HepG2 (cell line): ENCODE measurements around the gene FRMD4A. TPM values are rescaled to one million over a fixed set of nuclear protein-coding genes. Genes with fewer than 3 reads are reported as not detected.

Experiments
- BORCS8-MEF2B ChIP-seq: sonication (generic); formaldehyde crosslinking; IDR thresholded peaks from 2 replicates; pipeline ENCODE4 v1.8.0; 2022; ENCODE audit warnings: mild to moderate bottlenecking, missing genetic modification reagents
- IRX3 ChIP-seq: sonication (generic); formaldehyde crosslinking; IDR thresholded peaks from 2 replicates; pipeline ENCODE4 v1.8.1; 2023; ENCODE audit warnings: mild to moderate bottlenecking, low read depth, missing genetic modification reagents, borderline replicate concordance
- KAT8 ChIP-seq: IDR thresholded peaks from 2 replicates; pipeline ENCODE4 v1.6.1; 2016; ENCODE audit warnings: missing genetic modification reagents, missing compliant biosample characterization
- SIX4 ChIP-seq: sonication (generic); formaldehyde crosslinking; IDR thresholded peaks from 2 replicates; pipeline ENCODE4 v1.4.0; 2020; ENCODE audit warnings: missing genetic modification reagents
- TCF7 ChIP-seq: sonication (generic); IDR thresholded peaks from 2 replicates; pipeline ENCODE4 v1.6.1; 2016; ENCODE audit warnings: antibody characterized with exemption, low read depth
- YY1 ChIP-seq: IDR thresholded peaks from 2 replicates; pipeline ENCODE4 v1.6.1; 2011; ENCODE audit warnings: low read length, low read depth, moderate library complexity, mild to moderate bottlenecking; ENCODE audit not compliant: insufficient read depth, insufficient replicate concordance
- ZBTB38 ChIP-seq: sonication (generic); formaldehyde crosslinking; IDR thresholded peaks from 2 replicates; pipeline ENCODE4 v1.5.1; 2020; ENCODE audit warnings: mild to moderate bottlenecking, missing genetic modification reagents
- ZNF564 ChIP-seq: sonication (generic); formaldehyde crosslinking; IDR thresholded peaks from 2 replicates; pipeline ENCODE4 v1.8.1; 2023; ENCODE audit warnings: mild to moderate bottlenecking, missing genetic modification reagents
- ZNF570 ChIP-seq: sonication (generic); formaldehyde crosslinking; IDR thresholded peaks from 2 replicates; pipeline ENCODE4 v1.4.0; 2020; ENCODE audit warnings: mild to moderate bottlenecking, missing genetic modification reagents, borderline replicate concordance
- ZNF598 ChIP-seq: sonication (generic); formaldehyde crosslinking; IDR thresholded peaks from 2 replicates; pipeline ENCODE4 v1.5.1; 2020; ENCODE audit warnings: mild to moderate bottlenecking, missing genetic modification reagents, borderline replicate concordance
- ZSCAN12 ChIP-seq: sonication (generic); formaldehyde crosslinking; IDR thresholded peaks from 2 replicates; pipeline ENCODE4 v1.9.0; 2021; ENCODE audit warnings: mild to moderate bottlenecking, missing genetic modification reagents
- polyA plus RNA-seq, 8 experiments: library from polyadenylated mRNA; depleted of rRNA in 3 of 8; stranded (reverse) in 7 of 8; unstranded in 1 of 8; fragments of >200 nt; fragmentation: Illumina TruSeq in 4 of 8; extraction: Trizol in 4 of 8; gene quantifications; 2 replicates each; pipeline versions ENCODE4 v1.2.1 to v1.2.3, GENCODE V29; 2011 to 2016; ENCODE audit warnings: low read depth in 4 of 8, missing spikeins in 1 of 8, mixed read lengths in 1 of 8; ENCODE audit not compliant: insufficient read depth in 1 of 8
- total RNA-seq, 5 experiments: library from RNA; depleted of rRNA; stranded (reverse); fragments of >200 nt; fragmentation: Illumina TruSeq; extraction: Trizol; gene quantifications; 2 replicates each; pipeline ENCODE4 v1.2.3, GENCODE V29; 2016; ENCODE audit warnings: low read depth in 1 of 5
- TF ChIP-seq, protein P1 (sequence below): sonication (generic); formaldehyde crosslinking; IDR thresholded peaks from 2 replicates; pipeline ENCODE4 v1.9.0; 2021; ENCODE audit warnings: missing genetic modification reagents, borderline replicate concordance
- TF ChIP-seq, protein P2 (sequence below): sonication (generic); formaldehyde crosslinking; IDR thresholded peaks from 2 replicates; pipeline ENCODE4 v1.5.0; 2020; ENCODE audit warnings: missing genetic modification reagents, mild to moderate bottlenecking, borderline replicate concordance
- TF ChIP-seq, protein P3 (sequence below): sonication (generic); formaldehyde crosslinking; IDR thresholded peaks from 2 replicates; pipeline ENCODE4 v1.4.0; 2020; ENCODE audit warnings: missing genetic modification reagents, borderline replicate concordance
- TF ChIP-seq, protein P4 (sequence below): sonication (generic); formaldehyde crosslinking; IDR thresholded peaks from 2 replicates; pipeline ENCODE4 v1.4.0; 2020; ENCODE audit warnings: missing genetic modification reagents
- TF ChIP-seq, protein P5 (sequence below): sonication (generic); formaldehyde crosslinking; IDR thresholded peaks from 2 replicates; pipeline ENCODE4 v1.9.0; 2022; ENCODE audit warnings: missing genetic modification reagents, mild to moderate bottlenecking, borderline replicate concordance

The FRMD4A gene
- total and polyA plus RNA-seq, 2 of the 13 experiments (the other 11 are each of a cell fraction or from before 2014, with no cell fraction given) = 0.09 to 0.26 TPM

DNA sequence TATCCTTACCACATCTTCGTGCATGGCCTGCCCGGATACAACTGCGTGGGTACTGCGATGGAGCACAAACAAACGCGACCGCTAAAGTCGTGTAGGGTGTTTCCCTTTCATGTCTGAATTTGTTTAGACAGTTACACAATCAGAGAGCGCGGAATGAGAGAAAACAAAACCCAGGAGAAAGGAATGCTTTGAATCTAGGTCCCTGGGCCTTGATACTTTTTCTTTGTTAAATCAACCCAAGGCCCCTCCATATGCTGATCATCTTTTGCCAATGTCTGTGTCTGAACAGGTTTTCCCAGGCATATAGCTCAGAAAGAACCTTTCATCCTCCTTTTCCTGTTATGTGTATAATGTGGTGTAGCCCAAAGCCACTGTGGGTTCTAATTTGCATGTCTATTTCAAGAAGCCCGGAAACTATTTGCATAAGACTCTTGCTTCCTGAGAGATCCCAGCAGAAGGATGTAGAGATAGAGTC, 145.8 kb downstream of the FRMD4A start (continued):
- TF ChIP-seq ZNF564 (CRISPR knock-in tag) (no peak), ZNF598 (CRISPR knock-in tag) (no peak), BORCS8-MEF2B (no peak), IRX3 (CRISPR knock-in tag) (no peak), SIX4 (CRISPR knock-in tag) (no peak), ZSCAN12 (CRISPR knock-in tag) (no peak), TCF7 (peak; percentile 95), YY1 (no peak), ZBTB38 (CRISPR knock-in tag) (no peak), ZNF570 (CRISPR knock-in tag) (no peak), KAT8 (CRISPR knock-in tag) (0 out of 2 replicates have a peak, but pooled peaks have one; percentile 44)
- TF ChIP-seq, protein P1, sequence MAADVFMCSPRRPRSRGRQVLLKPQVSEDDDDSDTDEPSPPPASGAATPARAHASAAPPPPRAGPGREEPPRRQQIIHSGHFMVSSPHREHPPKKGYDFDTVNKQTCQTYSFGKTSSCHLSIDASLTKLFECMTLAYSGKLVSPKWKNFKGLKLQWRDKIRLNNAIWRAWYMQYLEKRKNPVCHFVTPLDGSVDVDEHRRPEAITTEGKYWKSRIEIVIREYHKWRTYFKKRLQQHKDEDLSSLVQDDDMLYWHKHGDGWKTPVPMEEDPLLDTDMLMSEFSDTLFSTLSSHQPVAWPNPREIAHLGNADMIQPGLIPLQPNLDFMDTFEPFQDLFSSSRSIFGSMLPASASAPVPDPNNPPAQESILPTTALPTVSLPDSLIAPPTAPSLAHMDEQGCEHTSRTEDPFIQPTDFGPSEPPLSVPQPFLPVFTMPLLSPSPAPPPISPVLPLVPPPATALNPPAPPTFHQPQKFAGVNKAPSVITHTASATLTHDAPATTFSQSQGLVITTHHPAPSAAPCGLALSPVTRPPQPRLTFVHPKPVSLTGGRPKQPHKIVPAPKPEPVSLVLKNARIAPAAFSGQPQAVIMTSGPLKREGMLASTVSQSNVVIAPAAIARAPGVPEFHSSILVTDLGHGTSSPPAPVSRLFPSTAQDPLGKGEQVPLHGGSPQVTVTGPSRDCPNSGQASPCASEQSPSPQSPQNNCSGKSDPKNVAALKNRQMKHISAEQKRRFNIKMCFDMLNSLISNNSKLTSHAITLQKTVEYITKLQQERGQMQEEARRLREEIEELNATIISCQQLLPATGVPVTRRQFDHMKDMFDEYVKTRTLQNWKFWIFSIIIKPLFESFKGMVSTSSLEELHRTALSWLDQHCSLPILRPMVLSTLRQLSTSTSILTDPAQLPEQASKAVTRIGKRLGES (CRISPR knock-in tag) = no peak
- TF ChIP-seq, protein P2, sequence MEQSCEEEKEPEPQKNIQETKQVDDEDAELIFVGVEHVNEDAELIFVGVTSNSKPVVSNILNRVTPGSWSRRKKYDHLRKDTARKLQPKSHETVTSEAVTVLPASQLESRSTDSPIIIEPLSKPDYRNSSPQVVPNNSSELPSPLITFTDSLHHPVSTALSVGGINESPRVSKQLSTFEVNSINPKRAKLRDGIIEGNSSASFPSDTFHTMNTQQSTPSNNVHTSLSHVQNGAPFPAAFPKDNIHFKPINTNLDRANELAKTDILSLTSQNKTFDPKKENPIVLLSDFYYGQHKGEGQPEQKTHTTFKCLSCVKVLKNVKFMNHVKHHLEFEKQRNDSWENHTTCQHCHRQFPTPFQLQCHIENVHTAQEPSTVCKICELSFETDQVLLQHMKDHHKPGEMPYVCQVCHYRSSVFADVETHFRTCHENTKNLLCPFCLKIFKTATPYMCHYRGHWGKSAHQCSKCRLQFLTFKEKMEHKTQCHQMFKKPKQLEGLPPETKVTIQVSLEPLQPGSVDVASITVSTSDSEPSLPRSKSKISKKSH = no peak
- TF ChIP-seq, protein P3, sequence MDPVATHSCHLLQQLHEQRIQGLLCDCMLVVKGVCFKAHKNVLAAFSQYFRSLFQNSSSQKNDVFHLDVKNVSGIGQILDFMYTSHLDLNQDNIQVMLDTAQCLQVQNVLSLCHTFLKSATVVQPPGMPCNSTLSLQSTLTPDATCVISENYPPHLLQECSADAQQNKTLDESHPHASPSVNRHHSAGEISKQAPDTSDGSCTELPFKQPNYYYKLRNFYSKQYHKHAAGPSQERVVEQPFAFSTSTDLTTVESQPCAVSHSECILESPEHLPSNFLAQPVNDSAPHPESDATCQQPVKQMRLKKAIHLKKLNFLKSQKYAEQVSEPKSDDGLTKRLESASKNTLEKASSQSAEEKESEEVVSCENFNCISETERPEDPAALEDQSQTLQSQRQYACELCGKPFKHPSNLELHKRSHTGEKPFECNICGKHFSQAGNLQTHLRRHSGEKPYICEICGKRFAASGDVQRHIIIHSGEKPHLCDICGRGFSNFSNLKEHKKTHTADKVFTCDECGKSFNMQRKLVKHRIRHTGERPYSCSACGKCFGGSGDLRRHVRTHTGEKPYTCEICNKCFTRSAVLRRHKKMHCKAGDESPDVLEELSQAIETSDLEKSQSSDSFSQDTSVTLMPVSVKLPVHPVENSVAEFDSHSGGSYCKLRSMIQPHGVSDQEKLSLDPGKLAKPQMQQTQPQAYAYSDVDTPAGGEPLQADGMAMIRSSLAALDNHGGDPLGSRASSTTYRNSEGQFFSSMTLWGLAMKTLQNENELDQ (CRISPR knock-in tag) = no peak
- TF ChIP-seq, protein P4, sequence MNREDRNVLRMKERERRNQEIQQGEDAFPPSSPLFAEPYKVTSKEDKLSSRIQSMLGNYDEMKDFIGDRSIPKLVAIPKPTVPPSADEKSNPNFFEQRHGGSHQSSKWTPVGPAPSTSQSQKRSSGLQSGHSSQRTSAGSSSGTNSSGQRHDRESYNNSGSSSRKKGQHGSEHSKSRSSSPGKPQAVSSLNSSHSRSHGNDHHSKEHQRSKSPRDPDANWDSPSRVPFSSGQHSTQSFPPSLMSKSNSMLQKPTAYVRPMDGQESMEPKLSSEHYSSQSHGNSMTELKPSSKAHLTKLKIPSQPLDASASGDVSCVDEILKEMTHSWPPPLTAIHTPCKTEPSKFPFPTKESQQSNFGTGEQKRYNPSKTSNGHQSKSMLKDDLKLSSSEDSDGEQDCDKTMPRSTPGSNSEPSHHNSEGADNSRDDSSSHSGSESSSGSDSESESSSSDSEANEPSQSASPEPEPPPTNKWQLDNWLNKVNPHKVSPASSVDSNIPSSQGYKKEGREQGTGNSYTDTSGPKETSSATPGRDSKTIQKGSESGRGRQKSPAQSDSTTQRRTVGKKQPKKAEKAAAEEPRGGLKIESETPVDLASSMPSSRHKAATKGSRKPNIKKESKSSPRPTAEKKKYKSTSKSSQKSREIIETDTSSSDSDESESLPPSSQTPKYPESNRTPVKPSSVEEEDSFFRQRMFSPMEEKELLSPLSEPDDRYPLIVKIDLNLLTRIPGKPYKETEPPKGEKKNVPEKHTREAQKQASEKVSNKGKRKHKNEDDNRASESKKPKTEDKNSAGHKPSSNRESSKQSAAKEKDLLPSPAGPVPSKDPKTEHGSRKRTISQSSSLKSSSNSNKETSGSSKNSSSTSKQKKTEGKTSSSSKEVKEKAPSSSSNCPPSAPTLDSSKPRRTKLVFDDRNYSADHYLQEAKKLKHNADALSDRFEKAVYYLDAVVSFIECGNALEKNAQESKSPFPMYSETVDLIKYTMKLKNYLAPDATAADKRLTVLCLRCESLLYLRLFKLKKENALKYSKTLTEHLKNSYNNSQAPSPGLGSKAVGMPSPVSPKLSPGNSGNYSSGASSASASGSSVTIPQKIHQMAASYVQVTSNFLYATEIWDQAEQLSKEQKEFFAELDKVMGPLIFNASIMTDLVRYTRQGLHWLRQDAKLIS (CRISPR knock-in tag) = no peak
- TF ChIP-seq, protein P5, sequence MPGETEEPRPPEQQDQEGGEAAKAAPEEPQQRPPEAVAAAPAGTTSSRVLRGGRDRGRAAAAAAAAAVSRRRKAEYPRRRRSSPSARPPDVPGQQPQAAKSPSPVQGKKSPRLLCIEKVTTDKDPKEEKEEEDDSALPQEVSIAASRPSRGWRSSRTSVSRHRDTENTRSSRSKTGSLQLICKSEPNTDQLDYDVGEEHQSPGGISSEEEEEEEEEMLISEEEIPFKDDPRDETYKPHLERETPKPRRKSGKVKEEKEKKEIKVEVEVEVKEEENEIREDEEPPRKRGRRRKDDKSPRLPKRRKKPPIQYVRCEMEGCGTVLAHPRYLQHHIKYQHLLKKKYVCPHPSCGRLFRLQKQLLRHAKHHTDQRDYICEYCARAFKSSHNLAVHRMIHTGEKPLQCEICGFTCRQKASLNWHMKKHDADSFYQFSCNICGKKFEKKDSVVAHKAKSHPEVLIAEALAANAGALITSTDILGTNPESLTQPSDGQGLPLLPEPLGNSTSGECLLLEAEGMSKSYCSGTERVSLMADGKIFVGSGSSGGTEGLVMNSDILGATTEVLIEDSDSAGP (CRISPR knock-in tag) = no peak
